ENCODE data around the gene C2CD2.
"Not testable (repeated sequence)": the region's sequence is repeated elsewhere in the genome, so short reads cannot be mapped to it uniquely, and the experiment has no call there.

The C2CD2 gene

DNA sequence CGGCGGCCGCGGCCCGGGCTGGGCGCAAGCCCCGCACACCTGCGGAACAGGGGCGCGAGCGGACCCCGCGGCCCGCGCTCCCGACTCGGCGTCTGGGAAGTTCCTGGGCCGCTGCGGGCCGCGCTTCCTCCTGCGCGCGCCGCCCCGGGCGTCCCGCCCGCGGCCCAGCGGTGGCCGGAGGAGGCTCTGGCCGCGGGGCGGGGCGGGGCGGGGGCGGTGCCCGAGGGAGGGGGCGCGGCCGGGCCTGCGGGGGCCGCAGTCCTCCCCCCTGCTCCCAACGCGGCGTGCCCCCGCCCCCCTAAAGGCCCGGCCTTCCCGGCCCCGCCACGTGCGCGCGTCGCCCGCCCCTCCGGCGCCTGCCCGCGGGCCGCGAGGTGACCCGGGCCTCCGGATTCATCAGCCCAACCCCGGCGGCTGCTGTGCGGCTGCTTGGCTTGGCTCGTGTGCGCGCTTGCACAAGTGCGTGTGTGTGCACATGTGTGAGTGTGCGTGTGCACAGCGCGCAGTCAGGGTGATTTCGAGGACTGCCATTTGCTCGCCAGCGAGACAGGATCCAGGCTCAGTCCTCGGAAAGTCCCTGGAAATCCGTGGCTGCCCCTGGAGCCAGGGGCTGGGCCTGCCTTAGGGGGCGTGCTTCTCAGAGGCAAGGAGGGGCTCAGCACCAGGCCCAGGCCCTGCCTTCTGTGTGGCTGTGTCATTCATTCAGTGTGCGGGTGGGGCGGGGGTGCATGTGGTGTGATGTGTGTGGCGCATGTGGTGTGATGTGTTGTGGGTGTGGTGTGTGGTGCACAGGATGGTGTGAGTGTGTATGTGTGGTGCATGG, at the start of gene C2CD2:
TSS of gene C2CD2 (minus strand) at position 188 of the 823 bp plus-strand sequence. CDS start 370 bp downstream, outside the sequence.
- no peak for DNase-seq

DNA sequence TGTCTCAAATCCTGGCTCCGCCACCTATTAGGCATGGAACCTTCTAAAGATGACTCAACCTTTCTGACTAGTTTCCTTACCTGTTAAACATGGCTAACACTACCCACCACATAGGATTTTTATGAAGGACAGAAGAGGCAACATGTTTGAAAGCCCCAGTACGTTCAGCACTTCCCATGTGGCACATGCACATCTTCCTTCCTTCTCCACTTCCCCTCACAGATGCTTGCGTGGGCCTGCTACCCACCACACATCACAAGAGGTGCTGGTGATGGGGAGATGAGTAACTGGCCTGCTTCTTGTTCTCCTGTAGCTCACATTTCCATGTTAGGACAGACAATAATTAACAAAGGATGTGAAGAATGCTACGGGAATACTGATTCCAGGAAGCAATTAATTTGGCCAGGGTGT, 49.2 kb upstream of the C2CD2 start:
- no peak for DNase-seq

DNA sequence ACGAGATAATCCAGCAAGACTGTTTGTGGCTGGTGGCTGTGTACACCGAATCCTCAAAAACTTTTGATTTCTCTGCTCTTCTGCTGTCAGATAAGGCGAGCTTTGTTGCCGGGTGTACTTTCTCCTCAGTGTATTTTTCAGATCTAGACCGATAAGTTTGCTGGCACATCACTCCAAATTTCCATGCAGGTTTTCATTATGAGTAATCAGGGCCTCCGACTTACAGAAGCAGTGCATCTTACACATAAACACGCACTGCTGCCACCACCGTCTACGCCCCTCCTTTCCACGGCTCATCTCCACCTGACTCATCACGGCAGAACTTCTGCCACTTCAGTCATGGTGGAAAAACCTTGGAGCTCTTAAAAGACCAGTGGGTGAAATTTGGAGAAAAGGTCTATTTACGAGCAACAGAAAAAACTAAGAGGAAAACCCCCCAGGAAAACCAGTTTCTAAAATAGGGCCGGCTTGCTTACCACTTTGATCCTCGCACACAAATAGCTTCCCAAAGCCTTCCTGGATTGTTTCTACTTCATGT, 48.7 kb upstream of the C2CD2 start:
- DNase-seq, result no peak

DNA sequence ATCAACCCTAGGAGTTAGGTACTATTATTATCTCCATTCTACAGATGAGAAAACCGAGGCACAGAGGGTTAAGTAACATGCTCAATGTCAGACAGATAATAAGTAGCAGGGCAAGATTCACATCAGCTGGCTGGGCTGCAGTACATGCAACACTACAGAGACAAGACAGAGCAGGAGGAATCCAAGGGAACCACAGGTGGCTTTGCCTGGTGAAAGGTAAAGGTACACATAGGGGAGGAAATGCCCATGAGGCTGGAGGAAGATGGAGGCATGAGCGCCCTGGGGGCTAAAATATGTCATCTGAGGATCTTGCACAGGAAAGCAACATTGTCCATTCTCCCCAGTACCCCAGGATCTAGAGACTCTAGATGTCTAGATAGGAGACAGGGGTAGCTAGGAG, 48.0 kb upstream of the C2CD2 start:
- no peak for DNase-seq

DNA sequence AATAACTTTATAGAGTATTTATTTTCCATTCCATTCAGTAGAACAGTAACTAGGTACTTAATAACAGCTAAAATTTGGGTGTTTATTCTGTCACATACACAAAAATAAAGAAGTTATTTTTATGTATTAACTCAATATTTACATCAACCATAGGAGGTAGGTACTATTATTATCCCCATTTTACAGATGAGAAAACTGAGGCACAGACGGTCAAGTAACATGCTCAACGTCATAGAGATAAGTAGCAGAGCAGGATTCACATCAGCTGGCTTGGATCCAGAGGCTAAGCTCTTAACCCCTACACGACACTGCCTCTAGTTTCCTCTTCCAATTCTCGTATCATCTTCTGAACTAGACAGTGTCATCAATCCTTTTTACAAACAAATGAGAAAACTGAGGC, 47.1 kb upstream of the C2CD2 start:
- DNase-seq, result no peak

DNA sequence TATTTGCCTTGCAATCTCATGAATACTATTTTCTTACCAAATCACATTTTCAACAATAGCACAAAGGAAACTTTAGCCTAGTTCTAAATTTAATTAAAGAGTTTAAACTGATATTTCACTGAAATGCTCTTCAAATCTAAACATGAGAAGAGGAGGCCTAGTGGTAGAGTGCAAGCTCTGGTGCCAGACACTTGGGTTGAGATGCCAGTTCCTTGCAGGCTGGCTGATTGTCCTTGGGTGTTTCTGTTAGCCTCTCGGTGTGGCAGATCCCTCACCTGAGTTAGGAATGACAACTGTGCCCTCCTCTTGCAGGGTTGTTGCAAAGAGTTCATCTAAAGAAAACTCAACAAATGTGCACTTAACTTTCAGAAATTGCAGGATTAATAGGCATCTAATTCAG, 43.8 kb upstream of the C2CD2 start:
- no peak for DNase-seq

DNA sequence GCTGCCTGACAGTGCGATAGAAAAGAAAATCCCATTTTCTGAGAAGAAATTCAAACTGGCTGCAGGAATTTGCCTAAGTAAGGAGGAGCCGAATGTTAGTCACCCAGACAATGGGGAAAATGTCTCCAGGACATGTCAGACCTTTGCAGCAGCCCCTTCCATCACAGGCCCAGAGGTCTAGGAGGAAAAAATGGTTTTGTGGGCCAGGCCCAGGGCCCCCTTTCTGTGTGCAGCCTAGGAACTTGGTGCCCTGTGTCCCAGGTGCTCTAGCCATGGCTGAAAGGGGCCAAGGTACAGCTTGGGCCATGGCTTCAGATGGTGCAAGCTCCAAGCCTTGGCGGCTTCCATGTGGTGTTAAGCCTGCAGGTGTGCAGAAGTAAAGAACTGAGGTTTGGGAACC, 41.8 kb upstream of the C2CD2 start:
- DNase-seq, result no peak

DNA sequence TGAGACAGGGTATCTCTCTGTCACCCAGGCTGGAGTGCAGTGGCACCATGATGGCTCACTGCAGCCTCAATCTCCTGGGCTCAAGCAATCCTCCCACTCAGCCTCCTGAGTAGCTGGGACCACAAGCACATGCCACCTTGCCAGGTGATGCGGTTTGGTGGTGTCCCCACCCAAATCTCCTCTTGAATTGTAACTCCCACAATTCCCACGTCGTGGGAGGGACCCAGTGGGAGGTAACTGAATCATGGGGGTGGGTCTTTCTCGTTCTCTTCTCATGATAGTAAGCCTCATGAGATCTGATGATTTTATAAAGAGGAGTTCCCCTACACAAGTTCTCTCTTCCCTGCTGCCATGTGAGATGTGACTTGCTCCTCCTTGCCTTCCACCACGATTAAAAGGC, 40.8 kb upstream of the C2CD2 start:
- DNase-seq, result not testable (repeated sequence)

DNA sequence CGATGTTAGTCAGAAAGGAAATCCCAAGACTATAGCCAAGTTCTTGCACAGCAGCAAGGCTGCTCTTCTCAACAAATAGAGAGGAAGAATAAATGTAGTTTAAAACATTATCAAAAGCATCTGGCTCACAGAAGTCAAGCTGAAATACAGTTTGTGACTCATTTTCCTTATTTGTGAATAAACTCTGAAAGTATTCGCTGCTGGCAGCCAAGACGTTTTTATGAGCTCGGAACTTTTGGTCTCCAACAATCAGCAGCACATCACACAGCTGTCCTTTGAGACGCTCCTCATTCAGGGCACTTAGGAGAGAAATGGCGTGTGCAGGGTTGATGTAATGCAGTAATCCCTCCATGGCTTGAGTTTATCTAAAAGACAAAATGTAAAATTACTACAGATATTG, 39.9 kb upstream of the C2CD2 start:
- DNase-seq, result no peak

DNA sequence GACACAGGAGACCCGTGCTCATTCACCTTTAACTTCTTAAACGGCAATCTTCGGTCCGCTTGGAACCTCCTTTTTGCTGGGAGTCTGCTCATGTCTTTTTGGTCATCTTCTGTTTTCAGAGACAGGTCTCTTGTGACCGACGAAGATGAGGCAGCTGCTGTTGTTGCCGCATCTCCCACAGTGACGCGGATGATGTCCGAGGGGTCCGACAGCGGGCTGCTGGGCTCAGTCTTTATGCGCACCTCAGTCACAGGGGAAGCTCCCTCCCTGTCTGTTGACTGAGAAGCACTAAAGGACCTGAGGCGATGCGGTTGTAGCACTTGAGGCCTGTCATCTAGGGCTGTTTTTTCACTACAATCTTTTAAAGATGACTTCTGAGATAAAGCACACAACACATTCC, 38.8 kb upstream of the C2CD2 start:
- DNase-seq, result no peak

DNA sequence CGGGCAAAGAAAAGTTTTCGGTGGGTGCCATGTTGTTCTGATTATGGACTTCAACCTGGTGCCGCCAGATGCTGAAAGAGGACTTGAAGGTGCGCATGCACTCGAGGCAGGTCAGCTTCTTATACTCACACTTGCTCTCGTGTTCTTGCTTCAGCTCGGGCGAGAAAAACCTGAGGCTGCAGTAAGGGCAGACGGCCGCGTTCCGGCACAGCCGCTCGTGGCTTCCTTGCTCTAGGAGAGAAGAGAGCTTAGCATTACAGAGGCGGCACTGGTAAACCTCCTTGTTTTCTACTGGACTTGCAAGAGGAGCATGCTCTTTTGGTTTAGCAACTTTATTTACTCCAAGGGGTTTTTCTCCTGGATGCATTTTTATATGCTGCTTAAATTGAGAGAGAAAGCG, 37.8 kb upstream of the C2CD2 start:
- no peak for DNase-seq

DNA sequence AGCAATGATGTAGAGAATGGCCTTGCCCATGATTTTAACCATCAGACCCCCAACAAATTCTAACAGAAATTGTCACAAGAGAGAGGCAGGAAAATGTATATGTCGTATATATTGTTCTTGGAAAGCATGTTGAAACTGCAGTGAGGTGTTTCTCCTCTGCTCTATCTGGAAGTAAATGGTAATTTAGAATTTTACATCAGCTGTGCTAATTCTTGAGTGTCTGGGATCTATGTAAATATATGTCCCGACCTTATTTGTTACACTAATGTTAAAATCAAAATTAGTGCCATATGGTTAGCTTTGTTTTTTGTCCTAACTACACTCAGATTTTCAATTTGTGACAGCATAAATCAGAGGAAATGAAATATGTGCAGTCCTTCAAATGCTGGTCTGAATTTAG, 35.9 kb upstream of the C2CD2 start:
- DNase-seq, result no peak

DNA sequence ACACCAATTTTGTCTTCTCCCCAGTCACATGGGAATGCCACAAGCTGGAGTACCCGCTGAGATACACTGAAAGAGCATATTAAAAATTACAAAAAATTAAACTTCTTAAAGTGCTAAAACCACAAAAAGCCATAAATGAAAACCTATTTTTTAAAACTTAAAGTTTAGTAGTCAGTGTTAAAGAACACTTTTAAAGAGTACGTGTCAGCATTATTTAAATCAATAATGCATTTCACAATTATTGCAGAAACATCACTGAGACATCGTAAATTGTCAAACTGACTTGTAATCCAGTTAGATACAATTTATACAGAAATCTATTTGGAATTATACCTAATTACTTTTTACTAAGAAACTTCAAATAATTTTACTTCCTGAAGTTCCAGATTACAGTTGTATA, 33.5 kb upstream of the C2CD2 start:
- DNase-seq, result no peak

DNA sequence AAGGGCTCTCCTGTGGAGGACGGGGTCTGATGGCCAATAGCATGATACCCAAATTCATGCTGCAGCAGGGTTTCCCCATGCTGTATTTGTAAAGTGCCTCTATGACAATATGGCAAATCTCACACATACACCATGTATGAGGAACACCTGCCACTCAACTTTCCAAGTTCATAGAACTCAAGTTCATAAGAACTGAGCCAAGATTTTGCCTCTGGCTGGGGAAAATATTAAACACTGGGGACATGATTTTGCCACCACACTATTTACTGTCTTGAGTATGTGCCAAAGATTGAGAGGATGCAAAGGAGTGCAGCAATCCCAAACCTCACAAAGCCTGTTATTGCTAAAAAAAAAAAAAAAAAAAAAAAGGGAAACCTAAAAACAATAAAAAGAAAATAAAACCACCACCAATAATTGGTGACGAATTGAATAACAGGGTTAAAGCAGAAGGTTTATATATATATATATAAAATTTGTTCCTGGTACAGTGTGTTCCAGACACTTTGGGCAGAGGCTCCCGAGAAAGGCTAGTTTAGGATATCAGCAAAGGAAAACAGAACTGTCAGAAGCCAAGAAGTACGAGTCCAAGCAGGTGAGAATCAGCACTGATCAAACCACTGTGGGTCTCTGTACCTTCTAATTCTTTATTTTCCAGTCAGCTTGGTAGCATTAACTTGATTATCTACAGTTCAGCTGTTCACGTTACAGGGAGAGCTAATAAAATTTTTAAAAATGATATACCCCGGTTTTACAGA, 32.0 kb upstream of the C2CD2 start:
- DNase-seq, result no peak

DNA sequence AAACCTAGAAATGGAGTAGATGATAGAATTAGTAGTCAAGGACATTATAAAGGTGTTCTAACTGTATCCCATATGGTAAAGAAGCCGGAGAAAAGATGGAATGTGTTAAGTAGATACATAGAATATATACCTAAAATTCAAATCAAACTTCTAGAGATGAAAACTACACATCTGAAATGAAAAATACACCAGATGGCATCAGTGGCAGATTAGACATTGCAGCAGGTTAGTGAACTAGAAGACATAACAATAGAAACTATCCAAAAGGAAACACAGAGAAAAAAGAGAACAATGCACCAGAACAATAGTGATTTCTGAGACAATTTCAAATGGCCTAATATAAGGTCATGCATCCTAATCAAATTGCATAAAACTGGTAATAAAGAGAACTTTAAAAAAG, 29.4 kb upstream of the C2CD2 start:
- no peak for DNase-seq

DNA sequence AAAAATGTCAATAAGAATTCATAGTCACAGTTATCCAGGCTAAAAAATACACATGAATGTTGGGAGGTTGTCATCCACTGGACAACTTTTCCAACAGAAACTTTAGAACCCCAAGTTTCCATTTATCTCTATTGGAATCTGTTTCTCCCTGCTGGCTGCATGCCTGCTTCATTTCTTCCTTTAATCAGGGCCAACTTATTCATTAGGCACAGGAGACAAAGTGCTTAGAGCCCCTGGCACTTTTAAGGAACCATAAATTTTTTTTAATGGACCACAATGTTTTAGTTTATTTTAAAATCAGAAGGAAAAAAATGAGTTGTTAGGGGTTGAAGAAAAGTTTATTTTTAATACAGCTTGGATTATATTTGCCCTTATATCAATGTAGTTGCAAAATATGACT, 26.7 kb upstream of the C2CD2 start:
- no peak for DNase-seq

DNA sequence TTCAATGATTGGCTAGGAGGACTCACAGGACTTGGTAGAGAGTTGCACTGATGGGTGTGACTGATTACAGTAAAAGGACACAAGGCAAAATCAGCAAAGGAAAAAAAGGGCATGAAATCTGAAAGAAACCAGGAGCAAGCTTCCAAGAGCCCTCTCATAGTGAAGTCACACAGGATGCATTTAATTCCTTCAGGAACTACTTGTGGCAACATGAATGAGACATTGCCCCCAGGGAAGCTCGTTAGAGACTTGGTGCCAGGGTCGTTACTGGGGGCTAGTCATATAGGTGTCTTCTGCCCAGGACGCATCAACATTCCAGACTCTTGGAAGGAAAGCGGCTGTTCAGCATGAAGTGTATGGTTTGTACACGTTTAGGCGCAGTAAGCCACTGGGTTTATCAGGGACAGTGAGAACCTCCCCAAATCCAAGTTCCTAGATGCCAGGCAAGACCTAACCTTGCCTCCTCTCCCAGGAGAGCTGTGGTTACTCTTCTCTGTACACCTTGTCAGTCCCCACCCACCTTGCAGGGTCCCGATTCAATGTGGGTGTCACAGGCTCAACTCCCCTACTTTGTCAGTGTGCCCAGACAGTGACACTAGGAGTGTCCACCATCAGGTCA, 26.0 kb upstream of the C2CD2 start:
- no peak for DNase-seq

DNA sequence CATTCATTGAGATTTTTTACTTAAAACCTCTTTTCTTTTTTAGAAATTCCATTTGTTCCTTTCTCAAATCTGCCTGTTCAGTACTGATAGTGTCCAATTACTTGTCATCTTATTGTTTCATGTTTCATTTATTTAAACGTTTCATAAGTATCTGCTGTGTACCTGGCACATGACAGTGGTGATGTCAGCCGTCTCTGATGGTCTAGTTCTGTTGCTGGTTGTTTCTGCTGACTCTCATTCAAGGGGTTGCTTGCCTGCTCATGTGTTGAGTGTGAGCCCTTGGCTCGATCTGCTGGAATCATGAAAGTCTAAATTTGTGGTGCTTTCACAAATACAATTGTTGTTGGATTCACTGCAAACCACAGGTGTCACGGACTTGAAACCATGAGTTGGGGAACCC, 25.5 kb upstream of the C2CD2 start:
- DNase-seq, result no peak

DNA sequence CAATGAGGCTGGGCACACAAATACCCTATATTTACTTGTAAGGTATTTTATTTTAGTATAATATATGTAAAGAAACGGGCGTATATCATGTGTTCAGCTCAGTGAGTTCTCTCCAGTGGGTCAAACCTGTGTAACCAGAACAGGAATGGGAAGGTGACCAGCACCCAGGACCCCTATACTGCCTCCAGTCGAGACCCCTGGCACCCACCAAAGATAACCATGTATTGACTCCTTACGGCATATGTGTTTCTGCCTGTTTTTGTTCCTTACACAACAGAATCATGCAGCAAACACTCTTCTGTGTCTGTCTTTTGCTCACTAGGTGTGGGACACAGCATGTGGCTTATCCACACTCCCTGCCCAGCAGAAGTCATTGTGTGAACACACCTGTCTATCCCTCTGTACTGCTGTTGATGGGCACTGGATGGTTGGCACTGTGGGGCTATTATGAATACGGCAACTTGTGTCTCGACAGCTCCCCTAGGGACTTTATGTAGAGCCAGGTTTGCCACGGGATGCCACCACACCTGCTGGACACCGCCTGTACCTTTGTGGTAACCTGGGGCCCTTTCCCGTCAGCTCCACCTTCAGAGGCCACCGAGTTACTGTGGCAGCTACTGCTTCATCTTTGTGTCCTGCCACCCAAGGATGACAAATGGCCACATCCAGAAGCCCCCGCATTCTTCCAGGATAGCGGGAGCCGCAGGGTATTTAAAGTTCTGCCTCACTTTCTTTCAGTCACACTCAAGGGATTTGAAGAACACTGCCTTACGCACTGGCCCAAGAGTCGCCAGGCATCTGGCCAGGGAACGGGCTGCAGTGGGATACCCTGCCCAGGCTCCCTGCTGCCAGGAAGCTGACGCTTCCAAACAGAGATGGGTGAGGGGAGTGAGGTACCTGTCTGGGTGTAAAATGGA, 23.5 kb upstream of the C2CD2 start:
- DNase-seq, result no peak

DNA sequence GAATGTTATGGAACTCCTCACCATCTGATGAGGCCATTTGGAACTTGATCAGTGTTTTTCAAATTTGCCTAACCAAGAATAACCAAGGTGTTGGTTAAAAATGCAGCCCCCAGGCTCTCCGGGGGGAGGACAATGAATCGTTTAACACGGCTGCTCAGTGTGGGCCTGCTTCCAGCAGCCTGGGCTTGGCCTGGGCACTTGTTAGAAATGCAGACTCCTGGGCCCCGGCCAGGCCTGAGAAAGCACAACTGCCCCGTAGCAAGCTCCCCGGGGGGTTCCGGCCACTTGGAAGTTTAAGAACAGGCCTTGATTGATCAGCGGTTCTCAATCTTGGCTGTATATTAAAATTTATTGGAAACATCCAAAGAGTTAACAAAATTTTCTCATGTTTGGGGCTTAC, 22.8 kb upstream of the C2CD2 start:
- no peak for DNase-seq

DNA sequence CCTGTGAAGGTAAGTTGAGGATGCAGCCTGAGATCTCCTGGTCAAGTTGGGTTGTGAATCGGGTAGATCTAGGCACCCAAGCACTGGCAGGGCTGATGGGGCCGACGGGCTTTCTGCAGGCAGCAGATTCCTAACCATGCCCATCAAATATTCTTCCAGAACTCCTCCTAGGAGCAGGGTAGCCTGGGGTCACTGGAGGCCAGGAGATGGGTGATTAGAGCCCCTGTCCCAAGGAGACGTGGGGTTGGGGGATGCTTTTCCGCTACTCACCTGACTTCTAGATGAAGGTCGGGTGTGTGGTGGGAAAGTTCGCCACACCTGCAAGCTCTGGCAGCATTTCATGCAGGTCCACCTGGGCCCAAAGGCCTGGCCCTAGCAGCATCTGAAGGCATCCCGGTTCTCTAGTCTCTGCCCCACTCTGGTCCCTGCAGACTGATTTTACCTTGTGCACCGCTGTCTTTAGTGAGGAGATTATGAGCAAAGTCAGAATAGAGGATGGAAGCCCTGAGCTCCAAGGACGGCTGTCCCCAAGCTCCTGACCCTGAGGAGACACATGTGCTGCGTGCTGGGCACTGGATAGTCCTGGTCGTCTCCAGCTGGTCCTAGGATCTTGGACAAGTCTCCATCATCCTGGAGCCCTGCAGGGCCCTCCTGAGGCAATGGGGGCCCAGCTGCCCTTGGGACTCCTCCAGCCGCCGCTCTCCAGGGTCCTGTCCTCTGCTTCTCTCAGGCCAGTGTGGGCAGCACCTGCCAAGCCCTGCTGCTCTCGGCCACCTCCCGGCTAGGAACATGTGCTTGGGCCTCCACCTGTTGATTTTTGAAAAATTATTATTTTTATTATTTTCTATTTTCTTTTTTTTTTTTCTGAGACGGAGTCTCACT, 21.8 kb upstream of the C2CD2 start:
- no peak for DNase-seq

DNA sequence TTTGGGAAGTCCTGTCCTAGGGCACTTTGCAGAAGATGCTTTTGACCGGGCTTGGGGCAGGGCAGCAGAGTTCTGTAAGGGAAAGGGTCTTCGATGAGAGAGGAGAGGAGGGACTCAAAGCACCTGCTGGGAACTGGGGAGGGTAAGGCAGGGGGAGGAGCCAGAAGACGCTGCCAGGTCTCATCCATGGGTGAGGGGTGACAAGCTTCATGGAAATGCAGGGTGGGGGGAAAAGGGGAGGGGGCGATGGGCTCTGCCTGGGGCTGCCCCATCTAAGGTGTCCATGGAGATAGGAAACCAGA, 20.9 kb upstream of the C2CD2 start:
- DNase-seq, result no peak
